GM18511 (cell line): ENCODE data around the gene MAGOH.
A peak's percentile ranks its signal among the peaks of the same experiment; 100 is the strongest.
"Not testable (repeated sequence)": the region's sequence is repeated elsewhere in the genome, so short reads cannot be mapped to it uniquely, and the experiment has no call there.

Experiments
- ATAC-seq: cut with Tn5 transposase; IDR thresholded peaks from one replicate; pipeline ENCODE4 v1.9.1; 2021; ENCODE audit warnings: mild to moderate bottlenecking, moderate library complexity; ENCODE audit not compliant: unreplicated experiment

The MAGOH gene

DNA sequence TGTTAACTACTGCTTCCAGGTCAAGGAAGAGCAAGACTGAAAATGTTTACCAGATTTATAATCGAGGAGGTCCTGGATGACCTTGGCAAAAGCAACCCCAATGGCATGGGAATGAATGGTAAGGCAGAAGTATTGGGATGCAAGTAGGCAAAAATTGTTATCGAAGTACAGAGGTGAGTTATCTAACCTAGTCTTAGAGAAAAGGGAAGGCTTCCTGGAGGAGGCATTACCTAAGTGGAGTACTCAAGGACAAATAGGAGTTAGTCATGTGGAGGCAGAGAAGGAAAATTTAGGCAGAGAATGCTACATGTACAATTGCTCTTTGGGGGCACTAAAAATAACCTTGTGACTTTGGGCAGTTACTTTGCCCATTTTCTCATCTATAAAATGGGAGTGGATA is 3.5 kb upstream of the MAGOH start:
- ATAC-seq = no peak

DNA sequence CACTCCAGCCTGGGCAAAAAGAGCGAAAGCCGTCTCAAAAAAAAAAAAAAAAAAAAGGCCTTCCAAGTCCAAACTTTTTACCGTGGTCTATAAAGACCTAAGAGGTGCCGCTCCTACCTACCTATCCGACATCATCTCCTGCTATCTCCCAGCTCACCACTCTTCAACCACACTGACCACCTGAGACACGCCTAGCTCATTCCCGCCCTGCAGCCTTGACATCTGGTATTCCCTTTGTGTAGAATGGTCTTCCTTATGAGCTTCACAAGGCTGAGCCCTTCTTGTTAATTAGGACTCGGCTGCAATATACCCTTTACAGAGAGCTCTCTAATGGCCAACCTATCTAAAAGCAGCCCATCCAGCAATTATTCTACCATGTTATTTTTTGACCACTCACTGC is 680 bp downstream of the MAGOH start:
- no peak for ATAC-seq

DNA sequence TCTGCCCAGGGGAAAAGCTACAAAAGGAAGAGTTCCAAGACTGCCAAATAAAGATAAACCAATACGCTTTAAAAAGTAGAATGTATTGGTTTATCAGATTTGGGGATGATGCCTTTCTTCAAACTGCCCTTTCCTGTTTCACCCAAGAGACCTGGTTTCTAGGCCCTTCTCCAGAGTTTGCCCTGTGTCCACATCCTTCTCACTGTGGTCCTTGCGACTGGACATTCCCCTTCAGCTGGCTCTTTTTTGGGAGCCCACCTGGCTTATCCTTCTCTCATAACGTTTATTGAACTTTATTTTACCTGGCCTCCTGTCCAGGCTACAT is 17.4 kb downstream of the MAGOH start:
- no peak for ATAC-seq

DNA sequence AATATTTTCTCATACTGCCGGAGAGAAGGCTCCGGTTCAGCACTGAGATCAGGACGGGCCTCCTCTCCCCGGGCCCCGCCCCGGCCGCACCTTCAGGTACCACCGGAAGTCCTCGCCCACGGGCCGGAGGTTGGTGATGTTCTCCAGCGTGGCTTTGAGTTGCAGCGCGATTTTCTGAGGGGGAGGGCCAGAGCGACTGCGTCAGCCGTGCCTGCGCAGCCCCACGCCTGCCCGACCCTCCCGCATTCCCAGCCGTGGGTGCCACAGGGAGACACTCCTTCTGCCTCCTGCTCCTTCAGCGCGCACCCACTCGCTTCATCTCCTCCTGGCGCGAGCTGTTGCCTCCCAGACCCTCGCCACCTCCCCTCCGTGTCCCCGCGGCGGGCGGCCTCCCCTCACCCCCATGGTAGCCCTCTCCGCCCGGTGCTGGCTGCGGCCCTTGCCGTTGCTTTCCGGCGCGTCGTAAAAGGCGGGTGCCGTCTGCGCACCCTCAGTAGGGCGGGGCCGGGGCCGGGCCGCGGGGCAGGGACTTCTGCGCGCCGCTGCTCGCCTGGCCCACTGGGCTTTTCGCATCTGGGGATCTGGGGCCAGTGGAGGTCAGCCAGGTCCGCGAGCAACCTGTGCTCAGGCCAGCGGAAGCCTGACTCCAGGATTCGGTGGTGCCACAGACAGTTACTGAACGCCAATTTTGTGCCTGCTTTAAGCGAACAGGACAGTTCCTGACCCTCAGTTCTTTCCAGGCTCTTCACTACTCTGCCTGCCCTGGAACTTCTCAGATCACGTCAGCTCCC is 18.0 kb downstream of the MAGOH start, which contains the start of gene CZIB:
CZIB (minus strand) TSS at position 464 of the 791 bp plus-strand sequence; CDS start at position 405, 59 bp downstream.
- ATAC-seq = peak; percentile 93

DNA sequence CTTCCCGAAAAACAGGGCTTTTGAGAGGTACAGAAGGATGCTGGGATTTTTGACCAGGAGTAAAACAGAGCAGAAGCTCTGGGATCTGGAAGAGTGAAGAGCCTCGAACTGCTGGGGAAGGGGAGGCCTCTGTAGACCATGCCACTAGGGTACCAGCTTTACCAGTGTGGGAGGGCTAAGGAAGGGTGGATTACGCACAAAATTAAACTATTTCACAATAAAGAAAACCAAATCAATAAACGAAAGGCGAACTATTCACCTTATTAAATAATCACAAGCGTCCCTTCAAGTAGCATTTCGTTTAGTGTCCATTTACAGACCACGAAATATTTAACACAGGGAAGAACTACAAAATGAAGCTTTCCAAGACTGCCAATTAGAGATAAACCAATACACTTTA is 18.6 kb downstream of the MAGOH start:
- no peak for ATAC-seq

DNA sequence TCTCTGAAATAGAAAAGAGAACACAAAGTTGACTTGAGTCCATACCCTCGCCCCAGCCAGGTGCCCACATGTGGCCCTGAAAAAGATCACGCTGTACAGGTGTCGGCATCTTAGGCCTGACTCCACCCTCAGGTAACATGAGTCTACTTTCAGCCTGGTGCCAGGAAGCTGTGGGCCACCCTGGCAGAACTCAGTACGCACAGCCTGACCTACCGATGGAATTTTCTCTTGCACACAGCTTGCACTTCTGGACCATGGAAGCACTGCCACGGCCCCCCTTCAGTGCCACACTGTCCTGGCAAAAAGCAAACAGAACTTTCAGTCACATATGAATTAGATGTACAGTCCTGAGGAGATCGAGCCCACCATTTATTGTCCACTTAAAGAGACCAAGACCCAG is 20.1 kb downstream of the MAGOH start:
- ATAC-seq = no peak

DNA sequence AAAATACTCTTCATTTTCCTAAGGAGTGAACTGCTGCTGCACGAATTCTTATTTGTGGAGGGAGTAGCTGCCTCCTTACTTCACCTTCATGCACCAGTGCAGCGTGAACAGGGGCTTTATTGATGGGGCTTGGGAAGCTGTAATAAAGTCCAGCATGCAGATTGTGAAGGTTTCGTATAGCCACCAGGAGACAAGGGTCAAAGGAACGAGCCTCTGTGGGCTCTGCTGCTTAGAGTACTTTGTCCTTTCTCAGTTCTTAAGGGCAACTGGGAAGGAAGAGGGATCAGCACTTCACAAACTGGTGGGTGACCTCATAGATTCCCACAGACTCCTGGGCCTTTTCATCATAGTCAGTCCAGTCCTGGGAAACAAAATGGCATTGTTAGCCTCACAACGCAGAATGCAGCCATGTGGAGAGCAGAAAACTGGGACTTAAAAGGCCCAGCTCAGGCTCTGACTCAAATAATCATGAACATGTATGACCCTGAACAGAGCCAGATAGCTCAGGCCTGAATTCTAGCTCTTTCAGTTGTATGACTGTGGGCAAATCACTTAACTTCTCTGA is 23.9 kb downstream of the MAGOH start:
- ATAC-seq = no peak

DNA sequence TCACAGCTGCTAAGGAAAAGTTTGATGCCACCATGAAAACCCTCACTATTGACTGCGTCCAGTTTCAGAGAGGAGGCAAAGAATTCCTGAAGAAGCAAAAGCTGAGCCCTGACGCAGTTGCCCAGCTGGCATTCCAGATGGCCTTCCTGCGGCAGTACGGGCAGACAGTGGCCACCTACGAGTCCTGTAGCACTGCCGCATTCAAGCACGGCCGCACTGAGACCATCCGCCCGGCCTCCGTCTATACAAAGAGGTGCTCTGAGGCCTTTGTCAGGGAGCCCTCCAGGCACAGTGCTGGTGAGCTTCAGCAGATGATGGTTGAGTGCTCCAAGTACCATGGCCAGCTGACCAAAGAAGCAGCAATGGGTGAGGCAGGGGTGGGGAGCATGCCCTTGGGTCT is 27.4 kb downstream of the MAGOH start:
- ATAC-seq = no peak

DNA sequence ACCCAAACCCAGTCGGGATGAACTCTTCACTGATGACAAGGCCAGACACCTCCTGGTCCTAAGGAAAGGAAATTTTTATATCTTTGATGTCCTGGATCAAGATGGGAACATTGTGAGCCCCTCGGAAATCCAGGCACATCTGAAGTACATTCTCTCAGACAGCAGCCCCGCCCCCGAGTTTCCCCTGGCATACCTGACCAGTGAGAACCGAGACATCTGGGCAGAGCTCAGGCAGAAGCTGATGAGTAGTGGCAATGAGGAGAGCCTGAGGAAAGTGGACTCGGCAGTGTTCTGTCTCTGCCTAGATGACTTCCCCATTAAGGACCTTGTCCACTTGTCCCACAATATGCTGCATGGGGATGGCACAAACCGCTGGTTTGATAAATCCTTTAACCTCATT is 28.0 kb downstream of the MAGOH start:
- no peak for ATAC-seq

DNA sequence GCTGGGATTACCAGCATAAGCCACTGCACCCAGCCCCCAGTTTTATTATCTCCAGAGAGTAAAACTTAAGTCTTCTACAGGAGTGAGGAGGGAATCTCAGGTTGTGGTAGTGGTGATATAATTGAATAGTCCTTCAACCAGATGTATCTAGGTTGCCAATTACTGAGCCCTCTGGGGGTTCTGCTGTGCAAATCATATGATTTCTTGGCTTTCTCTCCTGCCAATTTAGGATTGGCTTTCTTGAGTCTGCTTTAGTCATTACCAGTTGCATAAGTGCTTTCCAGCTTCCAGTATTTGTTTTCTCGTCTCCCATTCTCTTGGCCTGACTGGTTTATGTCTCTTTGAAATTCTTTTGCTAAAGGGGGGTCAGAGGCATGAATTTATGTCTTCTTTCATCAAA is 30.6 kb downstream of the MAGOH start:
- ATAC-seq = no peak

DNA sequence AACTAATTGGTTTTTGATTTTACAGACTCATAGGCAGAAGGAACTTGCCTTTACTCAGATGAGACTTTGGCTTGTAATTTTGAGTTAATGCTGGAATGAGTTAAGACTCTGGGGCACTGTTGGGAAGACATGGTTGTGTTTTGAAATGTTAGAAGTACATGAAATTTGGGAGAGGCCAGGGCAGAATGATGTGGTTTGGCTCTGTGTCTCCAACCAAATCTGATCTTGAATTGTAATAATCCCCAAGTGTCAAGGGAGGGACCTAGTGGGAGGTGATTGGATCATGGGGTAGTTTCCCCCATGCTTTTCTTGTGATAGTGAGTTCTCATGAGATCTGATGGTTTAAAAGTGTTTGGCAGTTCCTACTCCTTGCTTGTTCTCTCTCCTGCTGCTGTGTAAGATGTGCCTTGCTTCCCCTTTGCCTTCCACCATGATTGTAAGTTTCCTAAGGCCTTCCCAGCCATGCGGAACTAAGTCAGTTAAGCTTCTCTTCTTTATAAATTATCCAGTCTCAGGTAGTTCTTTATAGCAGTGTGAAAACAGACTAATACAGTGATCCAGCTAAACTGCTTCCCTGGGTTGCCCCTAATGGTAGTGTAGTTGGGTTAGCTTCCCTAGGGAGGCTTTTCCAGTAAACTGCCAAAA is 31.5 kb downstream of the MAGOH start:
- no peak for ATAC-seq

DNA sequence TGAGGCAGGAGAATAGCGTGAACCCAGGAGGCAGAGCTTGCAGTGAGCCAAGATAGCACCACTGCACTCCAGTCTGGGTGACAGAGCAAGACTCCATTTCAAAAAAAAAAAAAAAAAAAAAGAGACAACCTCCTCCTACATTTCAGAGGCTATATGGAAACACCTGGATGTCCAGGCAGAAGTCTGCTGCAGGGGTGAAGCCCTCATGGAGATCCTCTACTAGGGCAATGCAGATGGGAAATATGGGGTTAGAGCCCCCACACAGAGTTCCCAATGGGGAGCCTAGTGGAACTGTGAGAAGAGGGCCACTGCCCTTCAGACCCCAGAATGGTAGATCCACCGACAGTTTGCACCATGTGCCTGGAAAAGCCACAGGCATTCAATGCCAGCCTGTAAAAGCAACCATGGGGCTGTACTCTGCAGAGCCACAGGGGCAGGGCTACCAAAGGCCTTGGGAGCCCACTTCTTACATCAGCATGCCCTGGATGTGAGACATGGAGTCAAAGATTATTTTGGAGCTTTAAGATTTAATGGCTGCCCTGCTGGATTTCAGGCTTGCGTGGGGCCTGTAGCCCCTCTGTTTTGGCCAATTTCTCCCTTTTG is 32.1 kb downstream of the MAGOH start:
- ATAC-seq = not testable (repeated sequence)

DNA sequence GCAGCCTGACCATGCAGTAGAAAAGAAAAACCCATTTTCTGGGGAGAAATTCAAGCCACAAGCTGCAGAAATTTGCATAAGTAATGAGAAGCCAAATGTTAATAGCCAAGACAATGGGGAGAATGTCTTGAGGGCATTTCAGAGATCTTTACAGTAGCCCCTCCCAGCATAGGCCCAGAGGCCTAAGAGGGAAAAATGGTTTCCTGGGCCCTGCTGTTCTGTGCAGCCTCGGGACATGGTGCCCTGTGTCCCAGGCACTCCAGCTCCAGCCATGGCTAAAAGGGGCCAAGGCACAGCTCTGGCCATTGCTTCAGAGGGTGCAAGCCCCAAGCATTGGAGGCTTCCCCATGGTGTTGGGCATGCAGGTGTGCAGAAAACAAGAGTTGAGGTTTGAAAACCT is 32.8 kb downstream of the MAGOH start:
- not testable (repeated sequence) for ATAC-seq

DNA sequence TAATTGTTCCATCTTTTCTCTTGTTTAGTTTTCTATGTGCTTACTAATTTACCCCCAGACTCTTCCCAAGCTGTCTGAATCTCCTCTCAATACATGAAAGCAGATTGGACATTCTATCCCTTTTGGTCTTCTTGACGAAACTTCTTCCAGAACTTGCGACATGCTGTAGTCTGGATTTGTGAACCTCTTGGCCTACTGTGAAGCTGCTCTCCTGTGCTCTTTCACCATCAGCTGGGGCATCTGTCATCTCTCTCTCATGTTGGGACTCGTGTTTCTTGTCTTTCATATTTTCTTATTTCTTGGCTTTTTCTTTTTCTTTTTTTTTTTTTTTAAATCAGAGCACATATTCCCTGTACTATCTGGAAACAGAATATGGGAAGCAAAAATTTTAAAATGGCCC is 34.9 kb downstream of the MAGOH start:
- ATAC-seq = no peak

DNA sequence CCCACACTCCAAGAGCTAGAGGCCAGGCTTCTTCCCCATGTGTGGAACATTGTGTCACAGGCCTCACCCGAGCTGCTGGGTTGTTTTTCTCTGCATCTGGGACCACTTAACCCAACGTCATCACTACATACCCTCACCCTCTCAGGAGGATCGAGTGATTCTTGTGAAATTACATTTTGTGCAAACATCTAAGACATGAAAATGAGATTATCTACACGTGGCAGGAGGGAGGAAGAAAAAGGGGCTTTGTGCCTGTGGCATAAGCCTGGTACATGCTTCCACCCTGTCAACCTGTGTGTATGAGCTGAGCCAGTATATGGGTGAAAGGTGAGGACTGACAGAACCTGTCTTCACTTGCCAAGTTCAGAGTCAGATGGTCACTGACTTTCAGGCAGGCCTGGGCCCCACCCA is 40.1 kb downstream of the MAGOH start:
- no peak for ATAC-seq

DNA sequence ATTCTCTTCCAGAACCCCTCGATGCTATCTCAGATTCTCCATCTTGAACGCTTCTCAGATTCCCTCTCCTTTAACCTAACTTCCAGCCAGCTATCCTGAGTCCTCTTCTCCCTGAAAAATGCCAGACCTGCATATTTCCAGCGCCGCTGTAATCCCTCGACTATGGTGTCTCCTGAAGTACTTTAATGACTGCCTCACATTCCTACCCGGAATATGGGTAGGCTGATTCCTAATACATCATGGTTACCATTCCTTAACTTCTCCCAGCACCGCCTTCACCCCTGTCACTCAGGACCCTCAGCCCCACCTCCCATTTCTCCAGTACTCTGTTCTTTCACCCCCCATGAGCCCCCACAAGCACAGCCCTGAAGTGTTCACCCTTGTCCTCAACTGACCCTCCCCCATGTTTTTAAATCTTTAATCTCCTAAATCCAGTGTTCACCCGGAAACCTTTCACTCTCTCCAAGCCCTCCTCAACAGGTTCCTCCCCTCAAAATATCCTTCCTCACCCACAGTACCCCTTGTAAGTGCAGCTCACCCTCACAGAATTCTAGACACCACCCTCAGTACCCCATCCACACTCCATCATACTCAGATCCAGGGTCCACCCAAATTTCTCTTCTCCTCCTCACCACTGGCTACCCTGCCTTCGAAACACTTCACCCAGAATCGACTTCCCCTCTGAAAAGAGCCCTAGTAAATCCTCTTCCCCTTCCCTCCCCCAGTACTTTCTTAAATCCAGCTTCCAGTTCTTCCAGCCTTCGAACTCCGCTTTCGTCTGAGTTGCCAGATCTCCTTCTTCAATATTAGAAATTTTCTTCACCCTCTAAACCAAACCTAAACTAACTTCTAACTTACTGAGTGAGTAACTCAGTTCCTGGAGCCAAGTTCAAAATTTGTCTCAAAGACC is 40.8 kb downstream of the MAGOH start:
- no peak for ATAC-seq

DNA sequence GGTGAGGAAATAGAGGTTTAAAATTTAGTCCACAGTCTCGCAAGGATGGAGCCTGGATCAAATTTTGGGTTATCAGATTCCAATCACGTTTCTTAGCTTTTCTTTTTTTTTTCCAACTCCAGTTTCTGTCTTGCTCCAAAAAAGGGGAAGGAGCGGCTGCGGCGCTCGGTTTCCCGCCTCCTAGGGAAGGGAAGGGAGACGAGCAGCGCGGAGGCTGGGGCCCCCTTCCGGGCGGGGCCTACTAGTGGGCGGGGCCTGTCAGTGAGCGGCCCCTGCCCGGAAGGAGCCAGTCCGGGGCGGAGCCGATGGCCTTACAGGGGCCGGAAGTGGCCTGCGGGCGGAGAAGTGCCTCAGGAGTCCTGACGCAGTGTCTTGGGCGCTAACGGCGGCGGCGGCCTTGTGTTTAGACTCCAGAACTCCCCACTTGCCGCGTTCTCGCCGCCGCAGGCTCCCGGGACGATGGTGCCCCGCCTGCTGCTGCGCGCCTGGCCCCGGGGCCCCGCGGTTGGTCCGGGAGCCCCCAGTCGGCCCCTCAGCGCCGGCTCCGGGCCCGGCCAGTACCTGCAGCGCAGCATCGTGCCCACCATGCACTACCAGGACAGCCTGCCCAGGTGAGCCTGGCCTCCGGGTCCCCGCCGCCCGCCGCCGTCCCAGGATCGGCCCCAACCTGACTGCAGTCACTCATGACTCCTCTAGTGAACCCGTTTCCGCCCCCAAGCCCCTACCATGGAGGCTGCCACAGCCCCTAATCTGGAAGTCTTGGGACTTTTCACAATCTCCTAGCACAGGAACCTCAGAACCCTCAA is 41.6 kb downstream of the MAGOH start, which contains the start of gene CPT2:
CPT2 (plus strand) TSS at position 340 of the 806 bp plus-strand sequence; CDS start at position 460, 120 bp downstream.
- ATAC-seq = peak; percentile 99

DNA sequence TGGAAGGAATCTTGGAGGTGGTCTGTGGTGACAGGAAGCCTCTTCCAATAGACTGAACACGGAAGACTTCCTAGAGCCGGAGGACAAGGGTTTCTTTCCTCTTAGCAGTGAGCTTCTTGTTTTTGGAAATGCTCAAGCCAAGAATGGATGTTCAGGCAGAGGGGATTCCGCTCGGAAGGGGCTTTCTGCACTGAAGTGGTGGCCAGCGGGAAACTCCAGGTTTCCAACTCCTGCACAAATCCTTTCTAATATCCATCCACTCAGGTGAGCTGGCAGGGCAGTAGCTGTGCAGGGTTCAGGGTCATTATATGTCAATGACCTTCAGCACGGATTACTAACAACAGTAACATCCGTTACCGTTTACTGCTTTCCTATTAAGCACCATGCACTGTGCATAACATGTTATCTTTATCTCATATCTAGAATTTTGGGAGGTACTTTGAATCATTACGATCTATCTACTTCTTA is 42.3 kb downstream of the MAGOH start:
- ATAC-seq = peak; percentile 32

DNA sequence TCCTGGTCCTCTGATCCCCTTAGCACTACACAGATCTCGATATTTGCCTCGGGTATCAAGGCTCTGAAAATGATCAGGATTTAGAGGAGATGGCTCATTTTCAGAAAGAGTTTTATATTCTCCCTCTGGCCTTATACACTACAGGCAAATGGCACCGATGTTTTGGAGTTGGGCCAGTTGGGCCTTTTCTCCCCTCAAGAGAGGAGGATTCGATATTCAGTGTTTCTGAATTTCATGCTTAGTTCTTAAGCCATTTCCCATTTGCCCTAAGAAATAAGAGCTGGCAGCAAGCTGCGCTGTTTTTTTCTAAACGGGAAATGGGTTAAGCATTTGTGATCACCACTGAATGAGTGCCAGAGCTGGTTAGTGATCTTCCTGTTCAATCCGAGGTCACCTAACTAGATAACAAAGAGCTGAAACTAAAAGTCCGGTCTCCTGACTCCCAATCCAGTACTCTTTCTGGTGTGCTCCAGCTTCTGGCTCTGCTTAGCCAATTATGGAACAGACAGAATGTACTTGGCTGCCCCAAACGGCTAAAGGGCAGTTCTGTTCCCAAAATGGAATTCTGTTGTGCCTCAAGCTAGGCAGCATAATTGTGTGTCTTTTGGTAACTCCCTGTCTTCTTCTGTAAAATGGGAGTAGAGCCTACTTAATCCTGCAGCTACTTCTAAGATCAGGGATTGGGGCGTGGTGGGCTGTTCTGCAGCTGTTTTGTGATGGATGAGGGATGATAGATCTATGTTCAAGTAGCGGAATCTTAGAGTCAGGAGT is 42.9 kb downstream of the MAGOH start:
- ATAC-seq = no peak
